Memory B cell (primary cell): Measurements from ENCODE around the gene RGS9BP.
"Not testable (repeated sequence)": the region's sequence is repeated elsewhere in the genome, so short reads cannot be mapped to it uniquely, and the experiment has no call there.

Experiments
- ATAC-seq: fragments of 150-1000 bp; cut with Tn5 transposase; 2 replicates; pipeline ENCODE4 v1.10.0; 2021; ENCODE audit warnings: low read depth, mild to moderate bottlenecking, moderate library complexity
- DNase-seq, 2 donors: peaks; one replicate each; pipeline ENCODE4 v3.0.0; 2022; ENCODE audit warnings: low spot score in 2 of 2
- H3K27ac Mint-ChIP-seq: one replicate; pipeline ENCODE4 v1.8.0; 2022; ENCODE audit warnings: mild to moderate bottlenecking, moderate library complexity, mixed read lengths
- H3K27me3 Mint-ChIP-seq: one replicate; pipeline ENCODE4 v1.8.0; 2022; ENCODE audit warnings: mixed read lengths
- H3K36me3 Mint-ChIP-seq: one replicate; pipeline ENCODE4 v1.8.0; 2022; ENCODE audit warnings: mild to moderate bottlenecking, mixed read lengths
- H3K4me1 Mint-ChIP-seq: one replicate; pipeline ENCODE4 v1.8.0; 2022; ENCODE audit warnings: mixed read lengths
- H3K4me3 Mint-ChIP-seq: one replicate; pipeline ENCODE4 v1.8.0; 2022; ENCODE audit warnings: mild to moderate bottlenecking, moderate library complexity, mixed read lengths
- H3K9me3 Mint-ChIP-seq: one replicate; pipeline ENCODE4 v1.8.0; 2022; ENCODE audit warnings: mixed read lengths

Gene RGS9BP

GRCh38 chr19:32676186-32676894 is 692 bp downstream of the RGS9BP start:
- Mint-ChIP-seq H3K4me3 (peak overlapping the region; percentile 94), H3K27ac (peak overlapping the region; percentile 75)
- ATAC-seq, result no peak

GRCh38 chr19:32676895-32677359 is 1.3 kb downstream of the RGS9BP start:
- Mint-ChIP-seq H3K4me3 (peak overlapping the region; percentile 39), H3K27me3 (peaks cover 4% of the 10 kb centered on the region), H3K4me1 (peaks cover 18% of the 10 kb centered on the region), H3K27ac (no peak overlapping the region), H3K36me3 (no peaks in the 10 kb centered on the region), H3K9me3 (no peaks in the 10 kb centered on the region)
- DNase-seq (no peak), ATAC-seq (no peak)

More at GRCh38 chr19:32676186-32676894, 692 bp downstream of the RGS9BP start:
- peak in 1 of 2 donors; percentile 33 for DNase-seq
- H3K4me1 Mint-ChIP-seq, result peaks cover 18% of the 10 kb centered on the region
- no peaks in the 10 kb centered on the region for H3K36me3 Mint-ChIP-seq
- H3K9me3 Mint-ChIP-seq, result no peaks in the 10 kb centered on the region
- peaks cover 4% of the 10 kb centered on the region for H3K27me3 Mint-ChIP-seq

DNA sequence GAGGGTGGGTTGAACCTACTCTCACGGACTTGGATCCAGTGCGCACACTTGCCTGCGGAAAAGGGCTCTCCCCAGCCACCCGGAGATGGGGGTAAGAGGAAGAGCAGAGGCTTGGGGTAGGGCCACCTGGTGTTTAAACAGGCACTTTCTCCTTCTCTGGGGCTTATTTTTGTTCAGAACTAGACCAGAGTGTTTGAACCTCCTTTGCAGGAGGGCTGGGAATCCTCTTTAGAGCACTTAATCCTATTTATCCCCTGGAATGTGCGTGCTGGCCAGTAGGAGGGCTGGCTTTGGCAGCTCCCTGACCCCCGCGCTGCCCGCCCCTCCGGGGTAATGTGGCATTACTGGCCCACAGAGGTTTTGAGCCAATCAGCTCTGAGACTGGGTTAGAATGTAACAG is 2.0 kb downstream of the RGS9BP start:
- H3K9me3 Mint-ChIP-seq, result no peaks in the 10 kb centered on the region
- no peak for DNase-seq
- ATAC-seq, result no peak
- H3K36me3 Mint-ChIP-seq, result no peaks in the 10 kb centered on the region
- peak overlapping the region; percentile 39 for H3K4me3 Mint-ChIP-seq
- H3K4me1 Mint-ChIP-seq, result peaks cover 15% of the 10 kb centered on the region
- peaks cover 5% of the 10 kb centered on the region for H3K27me3 Mint-ChIP-seq
- no peak overlapping the region for H3K27ac Mint-ChIP-seq

GRCh38 chr19:32680986-32681385 is 5.3 kb downstream of the RGS9BP start:
- no peak overlapping the region for H3K4me3 Mint-ChIP-seq
- H3K27me3 Mint-ChIP-seq, result peaks cover 4% of the 10 kb centered on the region
- no peaks in the 10 kb centered on the region for H3K36me3 Mint-ChIP-seq
- H3K4me1 Mint-ChIP-seq, result peaks cover 2% of the 10 kb centered on the region
- ATAC-seq (no peak), DNase-seq (no peak)
- no peaks in the 10 kb centered on the region for H3K9me3 Mint-ChIP-seq
- no peak overlapping the region for H3K27ac Mint-ChIP-seq

- ATAC-seq (no peak), DNase-seq (no peak)
- Mint-ChIP-seq H3K27ac (no peak overlapping the region), H3K4me3 (no peak overlapping the region), H3K27me3 (peaks cover 4% of the 10 kb centered on the region), H3K36me3 (no peaks in the 10 kb centered on the region), H3K9me3 (no peaks in the 10 kb centered on the region), H3K4me1 (peaks cover 2% of the 10 kb centered on the region)
These were observed 6.7 kb downstream of the RGS9BP start for GRCh38 chr19:32682317-32682716.

- ATAC-seq (no peak), DNase-seq (no peak)
- H3K4me3 Mint-ChIP-seq, result no peak overlapping the region
These were observed 11.3 kb downstream of the RGS9BP start for GRCh38 chr19:32686847-32687475.

GRCh38 chr19:32687681-32688080 is 12.0 kb downstream of the RGS9BP start:
- no peaks in the 10 kb centered on the region for H3K36me3 Mint-ChIP-seq
- no peaks in the 10 kb centered on the region for H3K27me3 Mint-ChIP-seq
- H3K27ac Mint-ChIP-seq, result no peak overlapping the region
- H3K4me3 Mint-ChIP-seq, result no peak overlapping the region
- DNase-seq, result no peak
- no peaks in the 10 kb centered on the region for H3K9me3 Mint-ChIP-seq
- no peak for ATAC-seq
- peaks cover 5% of the 10 kb centered on the region for H3K4me1 Mint-ChIP-seq

More at GRCh38 chr19:32686847-32687475, 11.3 kb downstream of the RGS9BP start:
- H3K4me1 Mint-ChIP-seq, result peaks cover 4% of the 10 kb centered on the region
- no peaks in the 10 kb centered on the region for H3K9me3 Mint-ChIP-seq
- no peaks in the 10 kb centered on the region for H3K36me3 Mint-ChIP-seq
- H3K27ac Mint-ChIP-seq, result no peak overlapping the region
- peaks cover 2% of the 10 kb centered on the region for H3K27me3 Mint-ChIP-seq

- no peaks in the 10 kb centered on the region for H3K36me3 Mint-ChIP-seq
- no peak overlapping the region for H3K27ac Mint-ChIP-seq
- ATAC-seq (no peak), DNase-seq (no peak)
- H3K4me3 Mint-ChIP-seq, result no peak overlapping the region
- no peaks in the 10 kb centered on the region for H3K9me3 Mint-ChIP-seq
- H3K4me1 Mint-ChIP-seq, result peaks cover 11% of the 10 kb centered on the region
- H3K27me3 Mint-ChIP-seq, result no peaks in the 10 kb centered on the region
These were observed 12.7 kb downstream of the RGS9BP start for GRCh38 chr19:32688311-32688710.

DNA sequence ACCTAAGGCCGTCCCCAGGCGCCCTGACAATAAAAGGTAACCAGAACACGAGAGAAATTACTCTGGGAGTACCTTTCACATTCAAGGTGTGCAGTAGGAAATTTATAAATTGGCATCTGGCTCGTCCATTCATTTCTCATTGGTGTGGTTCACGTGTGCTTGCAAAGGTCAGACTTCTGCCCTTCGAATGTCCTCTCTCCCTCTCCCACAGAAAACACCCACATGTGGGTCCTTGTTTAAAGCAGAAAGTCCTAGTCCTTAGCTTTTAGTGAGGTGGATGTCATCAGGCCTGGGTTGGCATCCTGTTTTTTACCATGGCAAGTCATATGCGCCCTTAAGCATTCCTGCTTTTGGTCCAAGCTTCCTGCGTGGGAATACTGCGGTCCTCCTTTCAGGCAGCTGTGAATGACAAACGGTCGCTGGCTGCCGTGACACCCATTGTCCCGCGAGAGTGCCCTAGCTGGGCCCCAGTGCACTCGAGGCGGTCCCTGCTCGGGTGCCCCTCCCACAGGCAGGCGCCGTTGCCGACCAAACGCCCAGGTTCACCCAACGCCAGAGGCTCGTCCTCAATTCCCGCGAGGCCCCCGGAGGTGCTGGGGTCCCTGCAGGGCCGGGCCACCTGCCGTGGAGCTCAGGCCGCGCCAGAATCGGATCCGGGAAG is 15.8 kb downstream of the RGS9BP start, which contains the start of gene NUDT19:
Gene NUDT19 (plus strand): TSS at position 531 of the 661 bp plus-strand sequence. CDS start 140 bp downstream, outside the sequence.
- Mint-ChIP-seq H3K36me3 (no peaks in the 10 kb centered on the region), H3K27me3 (no peaks in the 10 kb centered on the region), H3K4me3 (peak within 1 kb of the TSS; percentile 95), H3K4me1 (peaks cover 35% of the 10 kb centered on the region), H3K9me3 (no peaks in the 10 kb centered on the region), H3K27ac (peak within 1 kb of the TSS; percentile 39)
- ATAC-seq (peak; percentile 90), DNase-seq (peak; percentile 59 to 66)

DNA sequence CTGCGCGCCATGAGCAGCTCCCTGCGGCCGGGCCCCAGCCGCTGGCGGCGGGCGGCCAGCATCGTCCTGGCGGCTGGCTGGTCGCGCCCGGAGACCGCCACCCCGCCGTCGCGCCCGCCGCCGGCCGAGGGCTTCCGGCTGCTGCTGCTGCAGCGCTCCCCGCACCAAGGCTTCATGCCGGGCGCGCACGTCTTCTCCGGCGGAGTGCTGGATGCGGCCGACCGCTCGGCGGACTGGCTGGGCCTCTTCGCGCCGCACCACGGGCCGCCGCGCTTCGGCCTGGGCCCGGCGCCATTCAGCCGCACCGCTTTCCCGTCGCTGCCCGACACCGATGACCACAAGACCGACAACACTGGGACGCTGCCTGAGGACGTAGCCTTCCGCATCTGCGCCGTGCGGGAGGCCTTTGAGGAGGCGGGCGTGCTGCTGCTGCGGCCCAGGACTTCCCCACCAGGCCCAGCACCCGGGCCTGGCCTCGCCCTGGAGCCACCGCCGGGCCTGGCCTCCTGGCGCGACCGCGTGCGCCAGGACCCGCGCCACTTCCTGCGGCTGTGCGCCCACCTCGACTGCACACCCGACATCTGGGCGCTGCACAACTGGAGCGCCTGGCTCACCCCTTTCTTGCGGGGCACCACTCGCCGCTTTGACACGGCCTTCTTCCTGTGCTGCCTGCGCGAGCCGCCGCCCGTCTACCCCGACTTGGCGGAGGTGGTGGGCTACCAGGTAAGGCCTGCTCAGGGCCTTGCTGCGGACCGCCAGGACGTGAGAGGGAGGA is 16.5 kb downstream of the RGS9BP start:
- no peaks in the 10 kb centered on the region for H3K36me3 Mint-ChIP-seq
- peak overlapping the region; percentile 39 for H3K27ac Mint-ChIP-seq
- H3K4me3 Mint-ChIP-seq, result peak overlapping the region; percentile 95
- DNase-seq (peak in 1 of 2 donors; percentile 39), ATAC-seq (peak; percentile 68)
- peaks cover 35% of the 10 kb centered on the region for H3K4me1 Mint-ChIP-seq
- no peaks in the 10 kb centered on the region for H3K27me3 Mint-ChIP-seq
- no peaks in the 10 kb centered on the region for H3K9me3 Mint-ChIP-seq

- H3K4me3 Mint-ChIP-seq, result peak overlapping the region; percentile 95
- H3K27me3 Mint-ChIP-seq, result no peaks in the 10 kb centered on the region
- ATAC-seq (no peak), DNase-seq (no peak)
- H3K9me3 Mint-ChIP-seq, result no peaks in the 10 kb centered on the region
- peaks cover 39% of the 10 kb centered on the region for H3K4me1 Mint-ChIP-seq
- H3K27ac Mint-ChIP-seq, result peak overlapping the region; percentile 39
- peaks cover under 1% of the 10 kb centered on the region for H3K36me3 Mint-ChIP-seq
These were observed 17.0 kb downstream of the RGS9BP start for GRCh38 chr19:32692727-32693061.

- H3K27me3 Mint-ChIP-seq, ATAC-seq, DNase-seq, H3K36me3 Mint-ChIP-seq, H3K9me3 Mint-ChIP-seq: not testable (repeated sequence)
- H3K4me1 Mint-ChIP-seq, result peaks cover 41% of the 10 kb centered on the region
- peak overlapping the region; percentile 39 for H3K27ac Mint-ChIP-seq
- peak overlapping the region; percentile 95 for H3K4me3 Mint-ChIP-seq
These were observed 17.8 kb downstream of the RGS9BP start for GRCh38 chr19:32693151-32694108.

DNA sequence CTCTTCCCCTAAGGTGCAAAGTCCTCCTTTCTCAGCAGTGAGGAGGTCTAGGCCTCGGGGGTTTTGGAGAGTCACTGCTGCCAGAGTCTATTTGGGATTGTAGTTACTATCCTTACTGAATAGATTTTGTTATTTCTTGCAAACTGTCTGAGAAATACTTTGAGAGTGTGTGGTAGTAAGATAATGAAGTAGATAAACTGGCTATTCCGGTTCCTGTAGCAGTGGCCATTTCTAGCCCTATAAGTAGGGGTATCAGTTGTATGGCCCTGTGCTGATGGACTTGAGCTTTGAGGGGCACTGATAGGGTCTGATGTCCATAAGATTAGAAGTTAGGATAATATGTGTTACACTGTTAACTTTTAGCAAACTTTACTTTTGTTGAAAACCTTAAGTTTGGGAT is 18.7 kb downstream of the RGS9BP start:
- peak overlapping the region; percentile 39 for H3K27ac Mint-ChIP-seq
- not testable (repeated sequence) for DNase-seq, ATAC-seq, H3K9me3 Mint-ChIP-seq, H3K27me3 Mint-ChIP-seq
- peaks cover 14% of the 10 kb centered on the region for H3K36me3 Mint-ChIP-seq
- H3K4me1 Mint-ChIP-seq, result peaks cover 41% of the 10 kb centered on the region
- H3K4me3 Mint-ChIP-seq, result peak overlapping the region; percentile 9
